ENCODE results near the gene PIK3R3.

GRCh38 chr1:46067652-46068051 is 64.8 kb downstream of the PIK3R3 start:
- TF ChIP-seq CTCF (IDR thresholded peaks at IDR 0.05) (no peak), POLR2A (IDR thresholded peaks at IDR 0.05) (no peak)
